Panc1 (cell line): ENCODE data around the gene WNT3A. TPM values are rescaled to one million over a fixed set of nuclear protein-coding genes. Genes with fewer than 3 reads are reported as not detected.

Source experiments
- ATAC-seq: fragments of 200-7000 bp; cut with Tn5 transposase; 2 replicates; pipeline ENCODE4 v1.9.1; 2020; ENCODE audit warnings: mild to moderate bottlenecking, moderate library complexity
- BruUV-seq: library from RNA; stranded (reverse); fragments of 400-500 nt; replicated peaks from 2 replicates; lab custom pipeline; 2021; lab: Mats Ljungman, UMichigan
- CTCF ChIA-PET: fragments of 300-600 bp; sonication (Branson Sonifier 250); formaldehyde crosslinking; loops from one replicate; lab custom pipeline; 2022; ENCODE audit warnings: antibody characterized with exemption; lab: Charles Lee
- POLR2A ChIA-PET: fragments of 300-600 bp; sonication (Branson Sonifier 250); formaldehyde crosslinking; loops from one replicate; lab custom pipeline; 2022; ENCODE audit warnings: antibody characterized with exemption; lab: Charles Lee
- DNase-seq: peaks from one replicate; pipeline ENCODE4 v3.0.0-alpha.2; 2010; ENCODE audit warnings: low read depth, low spot score
- H3K27ac ChIP-seq: 2 replicates; pipeline ENCODE4 v1.5.1; 2011; ENCODE audit warnings: mild to moderate bottlenecking, low read length, inconsistent platforms
- H3K27me3 ChIP-seq: fragments of 200-500 bp; sonication (Bioruptor generic); 2 replicates; pipeline ENCODE4 v1.6.0; 2014; ENCODE audit warnings: low read length, inconsistent platforms; ENCODE audit not compliant: control insufficient read depth, insufficient read depth
- H3K36me3 ChIP-seq: fragments of 200-500 bp; sonication (Bioruptor generic); 2 replicates; pipeline ENCODE4 v1.5.1; 2014; ENCODE audit warnings: inconsistent platforms, mild to moderate bottlenecking, low read length, moderate library complexity; ENCODE audit not compliant: control insufficient read depth, insufficient read depth
- H3K4me1 ChIP-seq: 2 replicates; pipeline ENCODE4 v1.5.1; 2011; ENCODE audit warnings: inconsistent platforms, mild to moderate bottlenecking, low read length, moderate library complexity; ENCODE audit not compliant: control insufficient read depth, insufficient read depth
- H3K4me3 ChIP-seq, 2 experiments: 2 replicates each; pipeline ENCODE4 v1.5.1; 2011 to 2012; ENCODE audit warnings: low read depth in 2 of 2, low read length in 2 of 2, mild to moderate bottlenecking in 2 of 2, inconsistent platforms in 1 of 2, moderate library complexity in 1 of 2
- H3K9me3 ChIP-seq: fragments of 200-500 bp; sonication (Bioruptor generic); 2 replicates; pipeline ENCODE4 v1.5.1; 2014; ENCODE audit warnings: low read depth, mild to moderate bottlenecking, inconsistent platforms, low read length, moderate library complexity; ENCODE audit not compliant: control insufficient read depth, insufficient read depth
- POLR2AphosphoS5 ChIP-seq: IDR thresholded peaks from 2 replicates; pipeline ENCODE4 v1.6.1; 2012; ENCODE audit warnings: mild to moderate bottlenecking, low read depth, low read length, moderate library complexity
- REST ChIP-seq, 2 experiments: IDR thresholded peaks; 2 replicates each; pipeline ENCODE4 v1.6.1; 2011 to 2012; ENCODE audit warnings: low read depth in 2 of 2, control low read depth in 1 of 2, low read length in 1 of 2, mild to moderate bottlenecking in 1 of 2, moderate library complexity in 1 of 2; ENCODE audit not compliant: insufficient read depth in 1 of 2
- SIN3A ChIP-seq: IDR thresholded peaks from 2 replicates; pipeline ENCODE4 v1.6.1; 2012; ENCODE audit warnings: low read depth, mild to moderate bottlenecking, low read length, moderate library complexity, borderline replicate concordance; ENCODE audit not compliant: insufficient read depth
- TCF7L2 ChIP-seq: IDR thresholded peaks from 2 replicates; pipeline ENCODE4 v1.6.1; 2011; ENCODE audit warnings: mild to moderate bottlenecking, low read depth, low read length, inconsistent platforms
- in situ Hi-C: cut with HindIII; loops from 2 replicates; pipeline ENCODE4 v1.10.0; 2016; ENCODE audit warnings: low sequenced_read_pairs, low pct_unique_long_range_greater_than_20kb
- intact Hi-C: fragments of 100-400 bp; cut with micrococcal nuclease; formaldehyde crosslinking; loops from one replicate; pipeline ENCODE4 v1.10.0; 2022; ENCODE audit not compliant: unreplicated experiment
- total RNA-seq: library from RNA; stranded (reverse); gene quantifications from one replicate; pipeline ENCODE4 v1.2.1, GENCODE V29; 2021; ENCODE audit not compliant: unreplicated experiment
- TF ChIP-seq, protein P1 (sequence below): fragments of 450-650 bp; IDR thresholded peaks from 2 replicates; pipeline ENCODE4 v1.5.1; 2017; ENCODE audit warnings: mild to moderate bottlenecking

WNT3A gene
- total RNA-seq, 1 experiment from 2014 or later, result not detected

DNA sequence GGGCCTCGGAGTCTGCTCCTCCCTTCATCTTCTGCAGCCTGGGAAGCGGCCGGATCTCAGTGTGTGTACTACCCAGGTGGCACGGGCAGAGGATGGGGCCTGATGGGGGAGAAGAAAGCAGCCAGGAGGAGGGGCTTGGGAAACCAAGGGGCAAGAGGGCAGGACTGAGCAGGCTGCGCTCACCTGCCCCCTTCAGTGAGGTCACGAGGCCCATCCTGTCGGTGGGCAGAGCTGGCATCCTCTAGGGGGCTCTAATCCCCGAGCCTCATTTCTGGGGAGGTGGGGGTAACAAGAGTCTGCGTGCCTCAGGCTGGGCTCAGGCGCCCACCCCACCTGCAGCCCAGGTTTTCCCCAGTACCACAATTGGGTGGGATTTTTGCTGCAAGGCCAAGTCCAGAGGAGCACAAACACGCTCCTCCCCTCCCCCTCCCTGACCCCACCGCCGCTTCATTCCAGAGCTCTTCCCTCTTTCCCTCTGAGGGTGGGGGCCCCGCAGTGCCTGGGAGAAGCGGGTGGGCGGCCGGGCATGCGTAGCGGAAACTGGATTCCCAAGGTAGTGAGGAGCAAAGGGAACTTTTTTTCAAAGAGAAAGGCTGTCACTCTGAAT lies 1.8 kb upstream of the WNT3A start:
- TF ChIP-seq SIN3A (no peak), TCF7L2 (no peak), REST (IDR thresholded peaks at IDR 0.05; ENCODE audit: insufficient read depth in 1 of 2, low read depth in 2 of 2, low read length in 1 of 2) (no peak), POLR2AphosphoS5 (no peak)
- TF ChIP-seq, protein P1, sequence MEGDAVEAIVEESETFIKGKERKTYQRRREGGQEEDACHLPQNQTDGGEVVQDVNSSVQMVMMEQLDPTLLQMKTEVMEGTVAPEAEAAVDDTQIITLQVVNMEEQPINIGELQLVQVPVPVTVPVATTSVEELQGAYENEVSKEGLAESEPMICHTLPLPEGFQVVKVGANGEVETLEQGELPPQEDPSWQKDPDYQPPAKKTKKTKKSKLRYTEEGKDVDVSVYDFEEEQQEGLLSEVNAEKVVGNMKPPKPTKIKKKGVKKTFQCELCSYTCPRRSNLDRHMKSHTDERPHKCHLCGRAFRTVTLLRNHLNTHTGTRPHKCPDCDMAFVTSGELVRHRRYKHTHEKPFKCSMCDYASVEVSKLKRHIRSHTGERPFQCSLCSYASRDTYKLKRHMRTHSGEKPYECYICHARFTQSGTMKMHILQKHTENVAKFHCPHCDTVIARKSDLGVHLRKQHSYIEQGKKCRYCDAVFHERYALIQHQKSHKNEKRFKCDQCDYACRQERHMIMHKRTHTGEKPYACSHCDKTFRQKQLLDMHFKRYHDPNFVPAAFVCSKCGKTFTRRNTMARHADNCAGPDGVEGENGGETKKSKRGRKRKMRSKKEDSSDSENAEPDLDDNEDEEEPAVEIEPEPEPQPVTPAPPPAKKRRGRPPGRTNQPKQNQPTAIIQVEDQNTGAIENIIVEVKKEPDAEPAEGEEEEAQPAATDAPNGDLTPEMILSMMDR, result no peak
- Histone ChIP-seq H3K4me3 (no peak overlapping the region), H3K36me3 (no peaks in the 10 kb centered on the region; the same call in 1 of the 2 replicates), H3K27me3 (peaks cover 15% of the 10 kb centered on the region; the same call in 1 of the 2 replicates), H3K9me3 (no peaks in the 10 kb centered on the region), H3K27ac (no peak overlapping the region), H3K4me1 (no peaks in the 10 kb centered on the region; the same call in 1 of the 2 replicates)
- ChIA-PET CTCF (interaction anchor here (0.6 to 0.8 kb wide), 4 partner anchors 29 to 1059 kb away, joined by 3 to 7 read pairs (median 3); no protein-coding TSS in a partner anchor), POLR2A (interaction anchor here (0.7 kb wide), 1 partner anchor 13 kb away, joined by 16 read pairs; no protein-coding TSS in a partner anchor)
- ATAC-seq (no peak), DNase-seq (no peak)
- in situ Hi-C loops (no loop called here), intact Hi-C loops (no loop called here)
- no TSS peak for BruUV-seq

- no peaks in the 10 kb centered on the region; the same call in 1 of the 2 replicates for H3K4me1 ChIP-seq
- 0 out of 2 replicates have a peak, but pooled peaks have one; percentile 6 for ATAC-seq
- no peaks in the 10 kb centered on the region; the same call in 1 of the 2 replicates for H3K36me3 ChIP-seq
- no peak overlapping the region for H3K4me3 ChIP-seq
- ChIA-PET CTCF (interaction anchor here (0.6 to 0.9 kb wide), 4 partner anchors 19 to 507 kb away, joined by 3 to 7 read pairs (median 3); no protein-coding TSS in a partner anchor), POLR2A (no interaction called here)
- H3K9me3 ChIP-seq, result no peaks in the 10 kb centered on the region
- TF ChIP-seq POLR2AphosphoS5 (no peak), REST (IDR thresholded peaks at IDR 0.05; ENCODE audit: insufficient read depth in 1 of 2, low read depth in 2 of 2, low read length in 1 of 2) (no peak), SIN3A (no peak), TCF7L2 (no peak)
- TF ChIP-seq, protein P1, result no peak
- no peak overlapping the region for H3K27ac ChIP-seq
- in situ Hi-C loops (no loop called here), intact Hi-C loops (no loop called here)
- BruUV-seq, result no TSS peak
- no peak for DNase-seq
- H3K27me3 ChIP-seq, result peaks cover 15% of the 10 kb centered on the region; the same call in 1 of the 2 replicates
Observed at GRCh38 chr1:228005511-228006033, 1.2 kb upstream of the WNT3A start.
